Measurements from ENCODE around the gene ENTPD1.
"Not testable (repeated sequence)": the region's sequence is repeated elsewhere in the genome, so short reads cannot be mapped to it uniquely, and the experiment has no call there.

ENTPD1 gene

DNA sequence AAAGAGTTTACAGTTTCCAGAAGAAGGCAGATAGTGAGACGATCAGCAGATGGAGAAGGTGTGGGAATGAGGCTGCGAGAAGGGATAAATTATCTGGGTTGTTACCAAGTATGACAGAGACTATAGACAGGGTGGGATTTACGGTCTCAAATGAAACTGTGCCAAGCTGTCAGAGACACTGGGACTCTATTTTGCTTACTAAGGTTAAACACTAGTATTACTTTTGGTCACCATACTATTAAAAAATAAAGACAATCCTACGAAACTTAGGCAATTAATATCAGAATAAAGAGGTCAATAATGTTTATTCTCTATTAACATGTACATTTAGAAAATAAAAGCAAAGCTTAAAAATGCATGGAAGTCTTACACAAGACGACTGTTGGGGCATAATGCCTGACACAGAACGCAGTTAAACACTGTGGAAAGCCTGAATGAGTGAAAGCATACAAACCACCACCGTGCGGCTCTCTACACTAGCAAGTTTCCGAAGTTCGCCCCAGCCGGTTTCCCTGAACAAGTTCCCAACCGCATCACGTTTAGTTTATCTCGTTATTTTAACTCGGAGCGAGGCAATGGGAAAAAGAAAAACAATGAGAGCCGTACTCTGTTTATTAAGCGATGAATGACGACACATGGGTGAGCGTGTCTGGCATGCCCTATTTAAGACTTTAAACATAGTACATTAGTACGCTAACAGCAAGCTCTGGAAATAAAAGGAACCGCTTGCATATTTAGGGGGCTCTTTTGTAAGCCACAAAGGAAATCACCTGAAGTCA lies 150.9 kb downstream of the ENTPD1 start:
- TF ChIP-seq, protein P1, sequence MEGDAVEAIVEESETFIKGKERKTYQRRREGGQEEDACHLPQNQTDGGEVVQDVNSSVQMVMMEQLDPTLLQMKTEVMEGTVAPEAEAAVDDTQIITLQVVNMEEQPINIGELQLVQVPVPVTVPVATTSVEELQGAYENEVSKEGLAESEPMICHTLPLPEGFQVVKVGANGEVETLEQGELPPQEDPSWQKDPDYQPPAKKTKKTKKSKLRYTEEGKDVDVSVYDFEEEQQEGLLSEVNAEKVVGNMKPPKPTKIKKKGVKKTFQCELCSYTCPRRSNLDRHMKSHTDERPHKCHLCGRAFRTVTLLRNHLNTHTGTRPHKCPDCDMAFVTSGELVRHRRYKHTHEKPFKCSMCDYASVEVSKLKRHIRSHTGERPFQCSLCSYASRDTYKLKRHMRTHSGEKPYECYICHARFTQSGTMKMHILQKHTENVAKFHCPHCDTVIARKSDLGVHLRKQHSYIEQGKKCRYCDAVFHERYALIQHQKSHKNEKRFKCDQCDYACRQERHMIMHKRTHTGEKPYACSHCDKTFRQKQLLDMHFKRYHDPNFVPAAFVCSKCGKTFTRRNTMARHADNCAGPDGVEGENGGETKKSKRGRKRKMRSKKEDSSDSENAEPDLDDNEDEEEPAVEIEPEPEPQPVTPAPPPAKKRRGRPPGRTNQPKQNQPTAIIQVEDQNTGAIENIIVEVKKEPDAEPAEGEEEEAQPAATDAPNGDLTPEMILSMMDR (IDR thresholded peaks at IDR 0.05; ENCODE audit: insufficient read depth, low read depth, low read length, missing control alignments): peak; percentile 18
- H3K4me3 ChIP-seq (ENCODE audit: low read depth, low read length): peak overlapping the region; percentile 95
- peak; percentile 69 for DNase-seq (ENCODE audit: low read depth)

DNA sequence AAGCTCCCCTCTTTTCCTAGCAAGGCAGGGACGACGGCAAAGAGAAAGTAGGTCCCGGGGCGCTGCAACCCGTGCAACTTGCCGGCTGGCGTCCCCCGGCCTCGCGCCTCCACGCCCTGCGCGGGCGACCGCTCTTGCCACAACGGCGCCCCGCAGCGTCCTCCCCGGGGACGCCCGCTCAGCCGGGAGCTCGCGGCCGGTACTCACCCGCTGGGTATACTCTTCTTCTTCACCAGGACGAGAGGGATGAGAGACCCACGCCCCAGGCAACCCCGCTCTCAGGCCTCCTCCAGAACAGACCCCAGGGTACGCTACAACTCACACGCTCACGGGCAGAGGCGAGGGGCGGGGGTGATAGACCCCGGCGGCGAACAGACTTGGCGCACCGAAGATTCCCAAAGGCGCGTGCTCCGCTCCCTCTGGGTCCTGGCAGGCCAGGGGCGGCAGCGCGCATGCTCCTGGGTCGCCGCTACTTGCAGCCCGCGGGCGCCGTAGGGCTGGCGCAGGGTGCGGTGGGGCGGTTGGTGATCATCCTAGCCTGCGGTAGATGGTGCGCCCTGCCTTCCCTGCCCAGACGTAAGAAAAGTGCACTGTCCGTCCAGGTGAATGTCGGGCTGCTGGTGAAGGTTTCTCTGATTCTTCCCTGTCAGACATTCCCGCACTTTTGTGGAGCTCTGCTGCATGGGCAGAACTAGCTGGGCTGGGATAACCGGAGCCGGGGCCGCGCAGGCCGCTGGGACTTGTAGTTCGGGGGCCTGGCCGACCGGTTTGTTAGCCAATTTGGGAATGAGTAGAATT lies 151.7 kb downstream of the ENTPD1 start, which contains the start of gene CC2D2B:
Gene CC2D2B (plus strand): TSS at position 520 of the 798 bp plus-strand sequence. CDS start 3,349 bp downstream, outside the sequence.
- TF ChIP-seq, protein P1 (IDR thresholded peaks at IDR 0.05; ENCODE audit: insufficient read depth, low read depth, low read length, missing control alignments): peak; percentile 10
- peak; percentile 82 for DNase-seq (ENCODE audit: low read depth)

DNA sequence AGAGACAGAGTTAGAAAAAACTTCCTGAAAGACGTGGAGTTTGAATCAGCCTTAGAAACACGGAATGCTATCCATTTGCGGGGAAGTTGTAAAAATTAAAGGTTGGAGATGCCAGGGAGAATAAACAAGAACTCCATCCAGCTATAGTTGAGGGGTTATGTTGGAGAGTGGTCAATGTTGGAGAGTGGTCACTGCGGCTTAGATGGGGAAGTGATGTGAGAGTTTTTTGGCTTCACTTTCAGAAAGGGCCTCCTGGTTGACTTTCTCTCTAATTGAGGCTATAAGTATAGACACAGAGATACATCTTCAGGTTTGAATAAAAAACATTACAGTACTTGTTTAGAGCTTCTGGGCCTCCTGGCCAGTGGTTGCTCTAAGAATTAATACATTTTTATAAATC lies 152.5 kb downstream of the ENTPD1 start:
- TF ChIP-seq, protein P1 (IDR thresholded peaks at IDR 0.05; ENCODE audit: insufficient read depth, low read depth, low read length, missing control alignments): no peak
- no peak for DNase-seq (ENCODE audit: low read depth)
- H3K4me3 ChIP-seq (ENCODE audit: low read depth, low read length): no peak overlapping the region

More for the DNA sequence above, 151.7 kb downstream of the ENTPD1 start, which contains the start of gene CC2D2B:
- peak within 1 kb of the TSS; percentile 95 for H3K4me3 ChIP-seq (ENCODE audit: low read depth, low read length)

DNA sequence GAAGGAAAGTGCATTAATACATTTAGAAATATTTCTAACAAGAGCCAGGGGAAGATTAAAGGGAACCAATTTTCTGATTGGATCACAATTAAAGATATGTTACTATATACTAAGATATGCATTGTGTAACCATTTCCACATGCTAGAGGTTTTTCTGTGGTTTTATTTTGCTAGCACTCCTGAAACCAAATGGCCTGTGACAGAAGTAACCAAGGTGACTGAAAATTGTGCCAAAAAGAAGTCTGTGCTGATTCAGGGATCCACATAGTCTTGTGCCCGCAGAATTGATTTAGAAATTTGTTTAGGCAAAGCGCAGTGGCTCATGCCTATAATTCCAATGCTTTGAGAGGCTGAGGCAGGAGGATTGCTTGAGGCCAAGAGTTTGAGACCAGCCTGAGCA lies 153.6 kb downstream of the ENTPD1 start:
- H3K4me3 ChIP-seq (ENCODE audit: low read depth, low read length): no peak overlapping the region
- TF ChIP-seq, protein P1 (IDR thresholded peaks at IDR 0.05; ENCODE audit: insufficient read depth, low read depth, low read length, missing control alignments): no peak
- DNase-seq (ENCODE audit: low read depth): peak; percentile 13

DNA sequence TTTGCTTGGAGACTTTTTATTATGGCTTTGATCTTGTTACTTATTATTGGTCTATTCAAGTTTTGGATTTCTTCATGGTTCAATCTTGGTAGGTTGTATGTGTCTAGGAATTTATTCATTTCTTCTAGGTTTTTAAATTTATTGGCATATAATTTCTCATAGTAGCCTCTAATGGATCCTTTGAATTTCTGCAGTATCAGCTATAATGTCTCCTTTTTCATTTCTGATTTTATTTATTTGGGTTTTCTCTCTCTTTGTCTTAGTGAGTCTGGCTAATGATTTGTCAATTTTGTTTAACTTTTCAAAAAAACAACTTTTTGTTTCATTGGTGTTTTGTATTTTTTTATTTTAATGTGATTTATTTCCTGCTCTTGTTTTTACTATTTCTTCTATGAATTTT lies 160.1 kb downstream of the ENTPD1 start:
- DNase-seq (ENCODE audit: low read depth); H3K4me3 ChIP-seq (ENCODE audit: low read depth, low read length): not testable (repeated sequence)
